ENCODE data around the gene AARS2. TPM values are rescaled to one million over a fixed set of nuclear protein-coding genes. Genes with fewer than 3 reads are reported as not detected.

AARS2 gene
- total RNA-seq, 1 donor from 2014 or later, result 34.3 TPM

- Mint-ChIP-seq H3K36me3 (peaks cover 21% of the 10 kb centered on the region), H3K27ac (no peak overlapping the region), H3K9me3 (no peaks in the 10 kb centered on the region), H3K27me3 (no peaks in the 10 kb centered on the region), H3K4me1 (ENCODE audit: unreplicated experiment) (peaks cover 13% of the 10 kb centered on the region), H3K4me3 (no peak overlapping the region)
- TF ChIP-seq CTCF (conservative IDR thresholded peaks at IDR 0.05), result no peak
- DNase-seq (ENCODE audit: extremely low spot score, unreplicated experiment), result no peak
Measured at GRCh38 chr6:44309092-44309491, 4.1 kb downstream of the AARS2 start.

DNA sequence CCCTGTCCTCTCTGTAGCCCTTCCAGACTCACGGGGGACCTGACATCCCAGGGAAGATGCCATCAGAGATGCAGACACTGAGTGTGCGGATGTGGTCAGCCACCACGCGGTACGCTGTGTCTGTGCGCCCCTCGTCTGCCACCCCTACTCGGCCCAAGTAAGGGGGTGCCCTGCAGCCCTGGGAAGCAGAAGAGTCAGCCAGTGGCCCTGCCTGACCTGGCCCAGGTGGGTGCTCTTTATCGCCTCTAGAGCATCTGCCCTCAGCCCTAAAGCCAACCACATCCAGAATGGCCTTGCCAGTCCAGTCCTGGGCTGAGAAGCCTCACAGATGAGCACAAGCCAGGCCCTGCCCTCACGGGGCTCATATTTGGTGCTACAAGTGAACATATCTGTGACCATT lies 5.9 kb downstream of the AARS2 start:
- TF ChIP-seq CTCF (conservative IDR thresholded peaks at IDR 0.05), result no peak
- H3K9me3 Mint-ChIP-seq, result no peaks in the 10 kb centered on the region
- H3K4me1 Mint-ChIP-seq (ENCODE audit: unreplicated experiment), result peaks cover 12% of the 10 kb centered on the region
- no peaks in the 10 kb centered on the region for H3K27me3 Mint-ChIP-seq
- H3K27ac Mint-ChIP-seq, result no peak overlapping the region
- no peak for DNase-seq (ENCODE audit: extremely low spot score, unreplicated experiment)
- no peak overlapping the region for H3K4me3 Mint-ChIP-seq
- peaks cover 21% of the 10 kb centered on the region for H3K36me3 Mint-ChIP-seq

DNA sequence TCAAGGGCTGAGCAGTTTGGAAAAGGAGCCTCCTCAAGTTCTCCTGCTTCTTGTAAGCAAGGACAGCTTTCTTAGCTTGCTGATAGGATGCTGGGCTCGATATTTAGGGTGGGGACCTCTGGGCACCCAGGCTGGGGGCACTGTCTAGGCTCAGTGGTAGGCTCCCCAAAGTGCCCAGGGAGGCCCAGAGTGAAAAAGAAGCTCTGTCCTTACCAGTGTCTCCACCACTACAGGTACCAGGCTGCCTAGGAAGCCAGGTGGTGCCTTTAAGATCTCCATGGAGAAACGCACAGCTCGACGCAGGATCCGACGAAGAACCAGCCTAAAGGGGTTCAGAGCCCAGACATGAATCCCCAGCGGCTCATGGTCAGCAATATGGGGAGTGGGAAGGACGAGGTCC lies 6.4 kb downstream of the AARS2 start:
- H3K27ac Mint-ChIP-seq, result no peak overlapping the region
- H3K36me3 Mint-ChIP-seq, result peaks cover 20% of the 10 kb centered on the region
- no peaks in the 10 kb centered on the region for H3K9me3 Mint-ChIP-seq

DNA sequence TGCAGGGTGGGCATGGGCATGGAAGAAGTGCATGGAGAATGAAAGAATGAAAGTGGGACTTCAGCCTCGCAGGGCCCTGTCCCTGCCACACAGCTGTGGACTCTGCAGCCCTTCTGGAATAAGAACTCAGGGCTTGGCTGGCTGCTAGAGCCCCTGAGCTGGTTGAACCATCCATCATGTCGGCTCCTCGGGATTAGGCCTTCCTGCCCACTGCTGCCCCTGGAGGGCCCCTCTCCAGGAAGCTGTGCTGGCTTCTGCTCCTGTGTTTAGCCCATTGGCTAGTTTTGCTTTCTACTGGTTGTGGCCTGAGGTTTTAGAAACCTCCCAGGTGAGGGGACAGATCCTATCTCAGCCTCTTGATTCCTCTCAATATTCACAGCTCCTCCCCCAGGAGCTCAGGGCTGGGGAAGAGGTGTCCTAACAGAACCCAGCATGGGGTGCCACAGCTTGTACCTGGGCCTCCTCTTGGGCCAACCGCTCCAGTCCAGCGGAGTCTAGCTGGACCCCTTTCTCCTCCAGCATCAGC lies 7.9 kb downstream of the AARS2 start:
- Mint-ChIP-seq H3K4me3 (no peak overlapping the region), H3K27me3 (no peaks in the 10 kb centered on the region), H3K36me3 (peaks cover 24% of the 10 kb centered on the region), H3K4me1 (ENCODE audit: unreplicated experiment) (peaks cover 4% of the 10 kb centered on the region), H3K27ac (no peak overlapping the region), H3K9me3 (no peaks in the 10 kb centered on the region)
- no peak for TF ChIP-seq CTCF (conservative IDR thresholded peaks at IDR 0.05)
- DNase-seq (ENCODE audit: extremely low spot score, unreplicated experiment), result no peak

More for the DNA sequence above, 6.4 kb downstream of the AARS2 start:
- no peak for DNase-seq (ENCODE audit: extremely low spot score, unreplicated experiment)
- Mint-ChIP-seq H3K4me3 (no peak overlapping the region), H3K4me1 (ENCODE audit: unreplicated experiment) (peaks cover 7% of the 10 kb centered on the region), H3K27me3 (no peaks in the 10 kb centered on the region)
- TF ChIP-seq CTCF (conservative IDR thresholded peaks at IDR 0.05), result no peak

DNA sequence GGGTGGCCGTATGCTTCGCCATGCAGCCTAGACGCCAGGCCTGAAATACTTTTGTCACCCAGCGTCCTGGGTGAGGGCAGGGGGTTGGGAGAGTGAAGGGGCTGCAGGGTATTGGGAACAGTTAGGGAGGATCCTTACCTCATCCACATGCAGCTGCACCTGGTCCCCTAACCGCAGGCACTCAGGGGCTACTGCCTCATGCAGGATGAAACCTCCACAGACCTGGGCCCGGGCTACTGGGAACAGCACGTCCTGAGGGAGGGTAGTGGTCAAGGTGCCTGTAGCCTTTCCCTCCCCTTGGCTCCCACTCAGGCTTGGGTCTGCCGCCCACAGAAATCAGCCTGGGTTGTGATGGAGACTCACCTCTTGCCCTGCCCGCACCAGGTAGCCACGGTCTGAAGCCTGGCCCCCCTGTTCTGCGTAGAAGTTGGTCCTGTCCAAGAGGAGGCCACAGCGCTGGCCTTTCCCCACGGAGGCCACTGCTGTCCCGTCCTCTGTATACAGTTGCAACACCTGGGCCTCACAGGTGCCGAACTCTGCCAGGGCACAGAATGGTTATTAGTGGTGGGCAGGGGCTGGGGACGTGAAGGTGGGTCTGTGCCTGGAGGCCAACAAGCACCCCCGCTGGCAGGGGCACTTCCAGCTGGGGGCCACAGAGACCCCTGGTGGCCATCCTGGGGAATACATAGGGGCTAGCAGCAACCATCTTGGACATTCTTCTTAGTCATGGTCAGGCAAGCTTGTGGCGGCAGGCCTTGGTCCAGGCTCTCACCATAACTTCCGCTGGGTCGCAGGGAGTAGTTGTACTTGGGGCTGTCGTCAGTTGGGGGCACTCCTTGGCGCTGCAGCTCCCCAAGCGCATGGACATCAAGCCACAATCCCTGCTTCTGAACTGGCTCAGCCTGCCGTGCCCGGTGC lies 8.6 kb downstream of the AARS2 start:
- Mint-ChIP-seq H3K4me3 (no peak overlapping the region), H3K4me1 (ENCODE audit: unreplicated experiment) (peaks cover 4% of the 10 kb centered on the region), H3K36me3 (peaks cover 19% of the 10 kb centered on the region), H3K9me3 (no peaks in the 10 kb centered on the region), H3K27me3 (no peaks in the 10 kb centered on the region), H3K27ac (no peak overlapping the region)
- DNase-seq (ENCODE audit: extremely low spot score, unreplicated experiment), result no peak
- peak; percentile 84 for TF ChIP-seq CTCF (conservative IDR thresholded peaks at IDR 0.05)

Measured in type B pancreatic cell (in vitro differentiated cells).